Stimulated activated effector memory CD8-positive, alpha-beta T cell treated with anti-CD3 and anti-CD28 coated beads, Interleukin-12 subunit alpha, Interleukin-12 subunit beta, amount 100 ng/mL, for 72 hours (primary cell): Measurements from ENCODE around the gene IL2RA.
"Not testable (repeated sequence)": the region's sequence is repeated elsewhere in the genome, so short reads cannot be mapped to it uniquely, and the experiment has no call there.

ENCODE experiments used
- ATAC-seq: fragments of 150-1000 bp; cut with Tn5 transposase; 2 replicates; pipeline ENCODE4 v1.10.0; 2021
- DNase-seq, 2 donors: peaks; one replicate each; pipeline ENCODE4 v3.0.0; 2021 to 2022; ENCODE audit warnings: low spot score in 2 of 2
- H3K27ac Mint-ChIP-seq: one replicate; pipeline ENCODE4 v1.8.0; 2022; ENCODE audit warnings: mild to moderate bottlenecking, mixed read lengths
- H3K36me3 Mint-ChIP-seq: one replicate; pipeline ENCODE4 v1.8.0; 2022; ENCODE audit warnings: mild to moderate bottlenecking, mixed read lengths
- H3K4me1 Mint-ChIP-seq: one replicate; pipeline ENCODE4 v1.8.0; 2022; ENCODE audit warnings: mixed read lengths
- H3K4me3 Mint-ChIP-seq: one replicate; pipeline ENCODE4 v1.8.0; 2022; ENCODE audit warnings: mild to moderate bottlenecking, mixed read lengths
- H3K9me3 Mint-ChIP-seq: one replicate; pipeline ENCODE4 v1.8.0; 2022; ENCODE audit warnings: mixed read lengths

Gene IL2RA

DNA sequence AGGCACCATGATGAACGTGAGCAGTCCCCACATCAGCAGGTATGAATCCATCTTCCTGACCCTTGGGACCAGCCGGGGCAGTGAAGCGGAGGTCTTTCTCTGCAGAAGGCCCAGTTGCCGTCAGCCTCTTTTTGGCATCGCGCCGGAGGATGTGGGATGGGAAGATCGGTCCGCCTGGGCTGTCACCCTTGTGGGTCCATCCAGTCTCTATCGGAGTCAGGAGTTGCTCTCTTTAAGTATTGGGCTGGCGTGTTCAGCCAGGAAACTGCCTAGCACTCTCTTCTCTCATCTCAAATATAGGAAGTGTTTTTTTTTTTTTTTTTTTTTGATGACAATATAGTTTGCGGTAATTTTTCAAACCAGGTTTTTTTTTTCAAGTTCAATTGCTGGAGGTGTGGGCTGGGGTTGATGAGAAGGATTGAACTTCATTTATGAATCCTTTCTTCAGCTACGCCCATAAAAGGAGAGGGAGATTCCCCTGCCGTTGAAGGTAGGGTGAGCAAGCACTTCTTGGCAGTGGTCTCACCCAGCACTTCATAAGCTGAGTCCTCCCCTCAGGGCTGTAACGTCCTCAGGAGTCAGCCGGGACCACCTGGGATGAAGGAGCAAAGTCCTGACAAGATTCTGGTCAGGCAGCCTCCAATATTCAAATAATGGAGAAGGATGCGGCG is at the start of gene IL2RA:
TSS of gene IL2RA (minus strand) at position 267 of the 671 bp plus-strand sequence. CDS start at position 51, 216 bp downstream.
- DNase-seq (peak; percentile 71 to 93), ATAC-seq (peak; percentile 84)
- Mint-ChIP-seq H3K4me1 (peaks cover 60% of the 10 kb centered on the region), H3K27ac (peak within 1 kb of the TSS; percentile 100), H3K36me3 (peaks cover 76% of the 10 kb centered on the region), H3K9me3 (no peaks in the 10 kb centered on the region), H3K4me3 (peak within 1 kb of the TSS; percentile 90)

GRCh38 chr10:6110136-6110535 is 48.0 kb upstream of the IL2RA start:
- DNase-seq (no peak), ATAC-seq (peak; percentile 52)
- H3K36me3 Mint-ChIP-seq, result peaks cover 100% of the 10 kb centered on the region
- H3K27ac Mint-ChIP-seq, result peak overlapping the region; percentile 92
- H3K4me1 Mint-ChIP-seq, result peaks cover 55% of the 10 kb centered on the region
- H3K4me3 Mint-ChIP-seq, result peak overlapping the region; percentile 63
- no peaks in the 10 kb centered on the region for H3K9me3 Mint-ChIP-seq

- Mint-ChIP-seq H3K9me3 (no peaks in the 10 kb centered on the region), H3K27ac (peak overlapping the region; percentile 92), H3K4me1 (peaks cover 56% of the 10 kb centered on the region), H3K4me3 (peak overlapping the region; percentile 63), H3K36me3 (peaks cover 100% of the 10 kb centered on the region)
- ATAC-seq (no peak), DNase-seq (peak in 1 of 2 donors; percentile 37)
These were observed 47.2 kb upstream of the IL2RA start for GRCh38 chr10:6109444-6109775.

DNA sequence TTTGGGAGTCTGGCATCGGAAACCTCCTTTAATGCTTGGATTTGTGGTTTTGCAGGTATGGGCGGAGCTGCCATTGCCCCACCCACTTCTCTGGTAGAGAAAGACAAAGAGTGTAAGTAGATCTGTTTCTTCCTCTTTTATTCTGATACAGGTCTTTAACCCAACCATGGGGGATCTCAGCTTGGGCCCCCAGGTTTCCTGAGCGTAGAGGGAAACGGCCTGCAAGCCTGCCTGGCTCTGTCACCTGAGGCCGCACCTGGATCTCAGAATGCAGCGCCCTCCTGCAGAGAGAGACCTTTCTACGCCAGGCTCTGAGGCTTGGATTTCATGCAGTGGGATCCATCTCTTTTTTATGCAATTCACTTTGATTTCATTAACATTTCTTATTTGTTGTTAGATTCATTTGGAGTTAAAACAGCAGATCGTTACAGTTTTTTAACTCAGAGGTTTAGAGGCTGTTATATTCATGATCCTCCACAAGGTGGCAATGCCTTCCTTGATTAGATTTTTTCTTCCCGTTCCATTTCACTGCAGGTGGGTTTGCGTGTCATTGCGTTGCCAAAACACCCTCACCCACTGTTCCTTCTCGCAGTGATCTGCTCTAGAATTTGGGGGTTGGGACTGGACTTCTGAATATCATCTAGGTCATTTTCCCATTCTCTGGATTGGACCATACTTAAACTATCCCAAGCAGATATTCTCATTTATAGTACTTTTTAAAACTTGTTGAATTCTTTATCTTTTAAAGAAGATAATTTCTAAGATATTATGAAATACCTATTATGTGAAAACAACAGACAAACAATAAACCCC is 46.7 kb upstream of the IL2RA start:
- Mint-ChIP-seq H3K27ac (peak overlapping the region; percentile 92), H3K36me3 (peaks cover 100% of the 10 kb centered on the region), H3K4me3 (peak overlapping the region; percentile 63), H3K9me3 (no peaks in the 10 kb centered on the region), H3K4me1 (peaks cover 50% of the 10 kb centered on the region)
- DNase-seq, result peak in 1 of 2 donors; percentile 55
- ATAC-seq, result peak; percentile 64

- Mint-ChIP-seq H3K9me3 (no peaks in the 10 kb centered on the region), H3K27ac (peak overlapping the region; percentile 92), H3K4me3 (no peak overlapping the region), H3K36me3 (peaks cover 100% of the 10 kb centered on the region), H3K4me1 (peaks cover 48% of the 10 kb centered on the region)
- no peak for ATAC-seq
- peak in 1 of 2 donors; percentile 32 for DNase-seq
These were observed 45.9 kb upstream of the IL2RA start for GRCh38 chr10:6108072-6108471.

DNA sequence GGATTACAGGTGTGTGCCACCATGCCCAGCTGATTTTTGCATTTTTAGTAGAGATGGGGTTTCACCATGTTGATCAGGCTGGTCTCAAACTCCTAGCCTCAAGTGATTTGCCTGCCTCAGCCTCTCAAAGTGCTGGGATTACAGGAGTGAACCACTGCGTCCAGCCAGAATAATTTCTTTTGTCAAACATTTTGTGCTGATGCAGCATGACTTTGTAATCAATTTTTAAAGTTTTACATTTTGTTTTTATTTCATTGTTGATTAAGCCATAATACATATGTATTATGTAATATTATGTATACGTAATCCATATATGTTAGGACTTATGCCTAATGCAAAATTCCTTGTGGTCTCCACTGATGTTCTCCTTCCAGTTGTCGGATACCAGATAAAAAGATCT is 45.4 kb upstream of the IL2RA start:
- not testable (repeated sequence) for ATAC-seq, H3K4me3 Mint-ChIP-seq, DNase-seq, H3K9me3 Mint-ChIP-seq, H3K27ac Mint-ChIP-seq
- peaks cover 100% of the 10 kb centered on the region for H3K36me3 Mint-ChIP-seq
- peaks cover 49% of the 10 kb centered on the region for H3K4me1 Mint-ChIP-seq

- ATAC-seq, result no peak
- no peaks in the 10 kb centered on the region for H3K9me3 Mint-ChIP-seq
- H3K4me3 Mint-ChIP-seq, result no peak overlapping the region
- peaks cover 31% of the 10 kb centered on the region for H3K4me1 Mint-ChIP-seq
- peak overlapping the region; percentile 48 for H3K27ac Mint-ChIP-seq
- peak in 1 of 2 donors; percentile 25 for DNase-seq
- H3K36me3 Mint-ChIP-seq, result peaks cover 100% of the 10 kb centered on the region
These were observed 41.4 kb upstream of the IL2RA start for GRCh38 chr10:6103591-6103990.

- DNase-seq (peak in 1 of 2 donors; percentile 37), ATAC-seq (no peak)
- H3K4me3 Mint-ChIP-seq, result no peak overlapping the region
- peaks cover 100% of the 10 kb centered on the region for H3K36me3 Mint-ChIP-seq
- H3K4me1 Mint-ChIP-seq, result peaks cover 35% of the 10 kb centered on the region
- H3K27ac Mint-ChIP-seq, result peak overlapping the region; percentile 52
- H3K9me3 Mint-ChIP-seq, result no peaks in the 10 kb centered on the region
These were observed 40.0 kb upstream of the IL2RA start for GRCh38 chr10:6102128-6102527.

DNA sequence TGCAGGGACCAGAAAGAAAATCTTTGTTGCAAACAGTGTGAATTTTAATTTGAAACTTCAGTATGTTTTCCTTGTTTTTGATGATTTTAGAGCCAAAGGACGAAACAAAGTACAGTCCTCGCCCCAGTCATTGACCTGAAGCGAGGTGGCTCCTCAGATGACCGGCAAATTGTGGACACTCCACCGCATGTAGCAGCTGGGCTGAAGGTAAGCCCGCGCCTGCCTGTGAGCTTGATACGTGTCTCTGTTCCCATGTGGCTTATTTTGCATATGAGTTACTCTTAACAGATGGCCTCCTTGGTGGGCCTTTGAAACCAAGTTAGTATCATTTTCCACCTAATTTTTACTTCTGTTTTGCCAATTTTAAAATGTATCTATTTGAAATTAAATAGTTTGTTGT is 39.0 kb upstream of the IL2RA start:
- no peak for DNase-seq
- Mint-ChIP-seq H3K27ac (no peak overlapping the region), H3K9me3 (no peaks in the 10 kb centered on the region), H3K4me3 (no peak overlapping the region), H3K36me3 (peaks cover 95% of the 10 kb centered on the region), H3K4me1 (peaks cover 39% of the 10 kb centered on the region)
- no peak for ATAC-seq

DNA sequence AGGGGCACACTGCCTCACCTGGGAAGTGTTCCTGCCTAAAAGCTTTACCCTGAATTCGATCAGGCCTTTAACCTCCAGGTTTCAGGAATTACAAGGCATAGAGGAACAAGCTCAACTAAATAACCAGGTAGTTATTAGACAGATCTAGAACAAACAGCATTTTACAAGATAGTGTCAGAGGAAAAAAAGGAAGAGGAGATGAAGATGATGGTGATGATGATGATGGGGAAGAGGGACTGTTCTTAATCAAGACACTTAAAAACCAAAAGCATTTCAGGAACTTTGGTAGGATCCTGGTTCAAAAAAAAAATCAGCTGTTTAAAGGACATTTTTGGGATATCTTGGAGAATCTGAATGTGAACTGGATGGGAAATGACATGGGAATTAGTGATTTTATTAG is 38.2 kb upstream of the IL2RA start:
- H3K27ac Mint-ChIP-seq, result peak overlapping the region; percentile 79
- no peak overlapping the region for H3K4me3 Mint-ChIP-seq
- no peaks in the 10 kb centered on the region for H3K9me3 Mint-ChIP-seq
- ATAC-seq (no peak), DNase-seq (no peak)
- peaks cover 42% of the 10 kb centered on the region for H3K4me1 Mint-ChIP-seq
- peaks cover 92% of the 10 kb centered on the region for H3K36me3 Mint-ChIP-seq

DNA sequence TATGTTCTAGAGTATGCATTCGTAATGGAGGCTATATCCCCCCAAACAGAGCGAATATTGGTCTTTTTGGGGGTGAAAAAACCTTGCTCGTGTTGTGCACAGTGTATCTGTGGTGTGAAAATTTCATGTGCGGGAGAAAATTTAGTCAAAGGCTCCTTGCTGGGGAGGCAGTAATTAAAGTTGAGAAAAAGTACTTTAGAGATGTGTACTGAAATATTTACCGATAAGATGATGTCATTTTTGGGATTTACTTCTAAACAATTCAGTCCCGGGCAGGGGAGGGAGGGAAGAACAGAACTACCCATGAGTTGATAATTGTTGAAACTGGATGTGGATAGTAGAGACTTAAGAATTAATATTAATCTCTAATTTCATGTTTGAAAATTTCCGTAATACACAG is 36.0 kb upstream of the IL2RA start:
- DNase-seq (no peak), ATAC-seq (no peak)
- H3K4me3 Mint-ChIP-seq, result no peak overlapping the region
- H3K36me3 Mint-ChIP-seq, result peaks cover 90% of the 10 kb centered on the region
- peaks cover 50% of the 10 kb centered on the region for H3K4me1 Mint-ChIP-seq
- no peaks in the 10 kb centered on the region for H3K9me3 Mint-ChIP-seq
- H3K27ac Mint-ChIP-seq, result peak overlapping the region; percentile 18

- peaks cover 50% of the 10 kb centered on the region for H3K4me1 Mint-ChIP-seq
- peak overlapping the region; percentile 18 for H3K27ac Mint-ChIP-seq
- H3K36me3 Mint-ChIP-seq, result peaks cover 88% of the 10 kb centered on the region
These were observed 34.9 kb upstream of the IL2RA start for GRCh38 chr10:6097063-6097462.

GRCh38 chr10:6095810-6096570 is 33.8 kb upstream of the IL2RA start:
- Mint-ChIP-seq H3K27ac (no peak overlapping the region), H3K4me1 (peaks cover 57% of the 10 kb centered on the region)

More at GRCh38 chr10:6097063-6097462, 34.9 kb upstream of the IL2RA start:
- Mint-ChIP-seq H3K9me3 (no peaks in the 10 kb centered on the region), H3K4me3 (no peak overlapping the region)
- no peak for ATAC-seq
- peak in 1 of 2 donors; percentile 40 for DNase-seq

GRCh38 chr10:6092731-6093130 is 30.6 kb upstream of the IL2RA start:
- DNase-seq (no peak), ATAC-seq (no peak)
- H3K9me3 Mint-ChIP-seq, result no peaks in the 10 kb centered on the region
- peaks cover 71% of the 10 kb centered on the region for H3K4me1 Mint-ChIP-seq
- peaks cover 75% of the 10 kb centered on the region for H3K36me3 Mint-ChIP-seq
- peak overlapping the region; percentile 91 for H3K27ac Mint-ChIP-seq
- peak overlapping the region; percentile 87 for H3K4me3 Mint-ChIP-seq

More at GRCh38 chr10:6095810-6096570, 33.8 kb upstream of the IL2RA start:
- H3K36me3 Mint-ChIP-seq, result peaks cover 84% of the 10 kb centered on the region
- H3K9me3 Mint-ChIP-seq, result no peaks in the 10 kb centered on the region
- ATAC-seq (no peak), DNase-seq (no peak)
- no peak overlapping the region for H3K4me3 Mint-ChIP-seq

GRCh38 chr10:6091630-6092029 is 29.5 kb upstream of the IL2RA start:
- H3K4me1 Mint-ChIP-seq, result peaks cover 73% of the 10 kb centered on the region
- H3K27ac Mint-ChIP-seq, result peak overlapping the region; percentile 91
- ATAC-seq (peak; percentile 36), DNase-seq (peak in 1 of 2 donors; percentile 54)
- H3K4me3 Mint-ChIP-seq, result peak overlapping the region; percentile 87
- H3K36me3 Mint-ChIP-seq, result peaks cover 65% of the 10 kb centered on the region
- no peaks in the 10 kb centered on the region for H3K9me3 Mint-ChIP-seq
